ENCODE measurements around the gene MPST. TPM values are rescaled to one million over a fixed set of nuclear protein-coding genes. Genes with fewer than 3 reads are reported as not detected.

The MPST gene
- total RNA-seq, 1 experiment from 2014 or later: 66.6 TPM

- TF ChIP-seq EZH2 (IDR thresholded peaks at IDR 0.05; ENCODE audit: borderline replicate concordance, low read depth, low read length, poor library complexity, severe bottlenecking) (no peak), CTCF (conservative IDR thresholded peaks at IDR 0.05; ENCODE audit: low read depth, low read length) (no peak)
- no peak for DNase-seq (ENCODE audit: low spot score)
- no TSS peak for BruUV-seq (replicated peaks)
- no peak overlapping the region for H3K27ac ChIP-seq (ENCODE audit: low read depth, low read length, poor library complexity, severe bottlenecking)
- no peaks in the 10 kb centered on the region for H3K4me1 ChIP-seq (ENCODE audit: insufficient read depth, low read length, poor library complexity, severe bottlenecking)
- ChIA-PET POLR2A (ENCODE audit: low non-redundant PET) (no interaction called here), CTCF (no interaction called here)
- no peak overlapping the region for H3K4me3 ChIP-seq (ENCODE audit: low read depth, low read length, poor library complexity, severe bottlenecking)
- peaks cover 8% of the 10 kb centered on the region for H3K9me3 ChIP-seq (ENCODE audit: low read depth, low read length, poor library complexity, severe bottlenecking)
- H3K27me3 ChIP-seq (replicated peaks; ENCODE audit: insufficient read depth, low read depth, low read length, poor library complexity): no peaks in the 10 kb centered on the region
- intact Hi-C loops (cut with micrococcal nuclease; ENCODE audit: unreplicated experiment): no loop called here
- H3K36me3 ChIP-seq (ENCODE audit: insufficient read depth, low read length, poor library complexity, severe bottlenecking): no peaks in the 10 kb centered on the region
Measured at GRCh38 chr22:36981247-36981775, 38.2 kb upstream of the MPST start.

GRCh38 chr22:36982136-36982535 lies 37.4 kb upstream of the MPST start:
- peak; percentile 24 for DNase-seq (ENCODE audit: low spot score)
- no peaks in the 10 kb centered on the region for H3K27me3 ChIP-seq (replicated peaks; ENCODE audit: insufficient read depth, low read depth, low read length, poor library complexity)
- BruUV-seq (replicated peaks): no TSS peak
- POLR2A ChIA-PET (ENCODE audit: low non-redundant PET): no interaction called here
- no peaks in the 10 kb centered on the region for H3K4me1 ChIP-seq (ENCODE audit: insufficient read depth, low read length, poor library complexity, severe bottlenecking)
- no peak overlapping the region for H3K27ac ChIP-seq (ENCODE audit: low read depth, low read length, poor library complexity, severe bottlenecking)
- peak; percentile 32; the same call in 1 of the 2 replicates for TF ChIP-seq CTCF (conservative IDR thresholded peaks at IDR 0.05; ENCODE audit: low read depth, low read length)
- no peak for TF ChIP-seq EZH2 (IDR thresholded peaks at IDR 0.05; ENCODE audit: borderline replicate concordance, low read depth, low read length, poor library complexity, severe bottlenecking)
- H3K9me3 ChIP-seq (ENCODE audit: low read depth, low read length, poor library complexity, severe bottlenecking): peaks cover 10% of the 10 kb centered on the region
- intact Hi-C loops (cut with micrococcal nuclease; ENCODE audit: unreplicated experiment): no loop called here
- no peaks in the 10 kb centered on the region for H3K36me3 ChIP-seq (ENCODE audit: insufficient read depth, low read length, poor library complexity, severe bottlenecking)
- CTCF ChIA-PET: no interaction called here
- no peak overlapping the region for H3K4me3 ChIP-seq (ENCODE audit: low read depth, low read length, poor library complexity, severe bottlenecking)

- CTCF ChIA-PET: no interaction called here
- intact Hi-C loops (cut with micrococcal nuclease; ENCODE audit: unreplicated experiment): no loop called here
- POLR2A ChIA-PET (ENCODE audit: low non-redundant PET): no interaction called here
- peaks cover 21% of the 10 kb centered on the region for H3K27me3 ChIP-seq (replicated peaks; ENCODE audit: insufficient read depth, low read depth, low read length, poor library complexity)
- H3K36me3 ChIP-seq (ENCODE audit: insufficient read depth, low read length, poor library complexity, severe bottlenecking): no peaks in the 10 kb centered on the region
- no TSS peak for BruUV-seq (replicated peaks)
- no peak overlapping the region for H3K27ac ChIP-seq (ENCODE audit: low read depth, low read length, poor library complexity, severe bottlenecking)
- TF ChIP-seq EZH2 (IDR thresholded peaks at IDR 0.05; ENCODE audit: borderline replicate concordance, low read depth, low read length, poor library complexity, severe bottlenecking) (no peak), CTCF (conservative IDR thresholded peaks at IDR 0.05; ENCODE audit: low read depth, low read length) (no peak)
- no peaks in the 10 kb centered on the region for H3K4me1 ChIP-seq (ENCODE audit: insufficient read depth, low read length, poor library complexity, severe bottlenecking)
- DNase-seq (ENCODE audit: low spot score): no peak
- peaks cover 10% of the 10 kb centered on the region for H3K9me3 ChIP-seq (ENCODE audit: low read depth, low read length, poor library complexity, severe bottlenecking)
- H3K4me3 ChIP-seq (ENCODE audit: low read depth, low read length, poor library complexity, severe bottlenecking): no peak overlapping the region
Measured at GRCh38 chr22:36985211-36985889, 34.2 kb upstream of the MPST start.

Data from A673 (cell line).